Cerebellar nuclear complex (tissue), 1 donor: ENCODE results near the gene SS18L1.

ENCODE experiments used
- DNase-seq, 2 experiments: peaks; one replicate each; lab custom pipeline; 2025; lab: John Stamatoyannopoulos, UW

SS18L1 gene

DNA sequence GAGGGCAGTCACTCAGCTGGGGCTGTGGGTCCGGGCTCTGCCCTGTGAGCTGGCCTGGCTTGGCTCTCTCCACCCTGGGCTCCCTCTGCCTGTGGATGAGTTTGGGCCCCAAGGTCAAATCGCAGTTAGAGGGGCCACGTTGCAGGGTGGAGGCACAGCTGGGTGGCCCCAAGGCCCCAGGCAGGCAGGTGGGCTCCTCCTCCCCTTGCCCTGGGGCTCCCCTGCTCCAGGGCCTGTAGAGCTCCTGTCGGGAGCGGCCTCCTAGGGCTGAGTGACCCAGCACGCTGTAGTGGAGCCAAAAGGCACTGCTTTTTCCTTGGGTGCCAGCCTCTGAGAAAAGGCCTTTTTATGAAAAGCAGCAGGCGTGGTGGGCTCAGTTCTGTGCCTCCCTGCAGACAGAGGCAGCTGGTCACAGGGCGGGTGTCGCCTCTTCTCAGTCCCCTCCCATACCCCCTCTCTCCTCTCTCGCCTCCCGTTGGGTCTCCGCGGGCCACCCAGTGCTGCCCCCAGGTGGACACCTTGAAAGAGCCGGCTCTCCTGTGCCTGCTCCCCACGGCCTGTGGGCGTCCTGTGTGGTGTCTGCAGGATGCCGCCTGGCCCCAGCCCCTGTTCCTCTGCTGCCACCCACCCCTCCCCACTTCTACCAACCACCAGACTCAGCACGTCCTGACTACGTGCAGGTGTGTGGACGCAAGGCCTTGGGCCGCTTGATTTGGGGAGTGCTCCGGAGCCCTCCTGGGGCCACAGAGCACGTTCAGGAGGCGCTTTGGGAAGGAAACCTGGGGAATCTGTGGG lies 13.2 kb downstream of the SS18L1 start:
- no peak for DNase-seq

DNA sequence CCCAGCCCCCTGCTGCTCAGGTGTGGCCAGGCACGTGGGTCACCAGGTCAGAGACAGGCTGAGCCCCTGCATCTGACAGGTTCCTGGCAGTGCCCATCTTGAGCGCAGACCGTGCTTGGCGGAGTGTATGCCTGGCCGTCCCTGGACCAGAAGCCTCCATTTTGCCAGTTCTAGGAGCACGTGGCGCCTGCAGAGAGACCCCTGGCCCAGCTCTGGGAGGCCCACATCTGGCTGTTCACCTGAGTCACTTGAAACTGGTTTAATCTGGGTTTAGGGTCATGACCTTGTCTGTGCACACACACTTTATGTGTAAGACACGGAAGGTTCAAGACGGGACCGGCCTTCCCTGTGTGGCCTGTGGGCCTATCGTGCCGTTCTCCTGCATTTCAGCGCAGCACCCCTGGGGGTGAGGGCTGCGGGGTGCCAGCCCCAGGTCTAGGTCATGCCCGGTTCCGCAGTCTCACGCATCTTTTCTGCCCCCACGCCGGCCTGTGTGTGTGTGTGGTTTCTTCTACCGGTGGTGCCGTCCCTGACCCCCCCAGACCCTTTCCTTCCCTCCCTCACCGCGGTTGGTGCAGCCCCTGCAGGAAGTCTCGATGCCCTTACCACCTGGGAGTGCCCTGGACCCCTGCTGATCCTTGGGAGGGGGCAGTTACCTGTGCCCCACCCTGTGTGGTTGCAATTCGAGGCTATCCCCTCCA lies 14.0 kb downstream of the SS18L1 start:
- no peak for DNase-seq

- no peak for DNase-seq
Observed at GRCh38 chr20:62158088-62158400, 14.5 kb downstream of the SS18L1 start.

GRCh38 chr20:62158541-62158940 lies 15.0 kb downstream of the SS18L1 start:
- no peak for DNase-seq

- no peak for DNase-seq
Observed at GRCh38 chr20:62159052-62159451, 15.5 kb downstream of the SS18L1 start.

DNA sequence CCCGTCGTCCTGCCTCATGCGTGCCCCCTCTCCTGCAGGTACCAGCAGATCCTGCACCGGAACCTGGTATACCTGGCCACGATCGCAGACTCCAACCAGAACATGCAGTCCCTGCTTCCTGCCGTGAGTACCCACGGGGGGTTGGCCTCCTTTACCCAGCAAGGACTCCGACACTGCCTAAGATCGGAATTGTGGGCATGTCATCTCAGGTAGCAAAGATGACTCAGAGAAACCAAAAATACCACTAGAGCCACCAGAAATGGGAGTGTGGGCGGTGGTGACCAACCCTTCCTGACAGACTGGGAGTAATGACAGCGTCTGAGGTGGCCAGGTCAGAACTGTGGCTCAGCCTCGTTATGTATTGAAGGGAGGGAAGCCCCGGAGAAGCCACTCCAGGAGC lies 16.3 kb downstream of the SS18L1 start:
- no peak for DNase-seq

DNA sequence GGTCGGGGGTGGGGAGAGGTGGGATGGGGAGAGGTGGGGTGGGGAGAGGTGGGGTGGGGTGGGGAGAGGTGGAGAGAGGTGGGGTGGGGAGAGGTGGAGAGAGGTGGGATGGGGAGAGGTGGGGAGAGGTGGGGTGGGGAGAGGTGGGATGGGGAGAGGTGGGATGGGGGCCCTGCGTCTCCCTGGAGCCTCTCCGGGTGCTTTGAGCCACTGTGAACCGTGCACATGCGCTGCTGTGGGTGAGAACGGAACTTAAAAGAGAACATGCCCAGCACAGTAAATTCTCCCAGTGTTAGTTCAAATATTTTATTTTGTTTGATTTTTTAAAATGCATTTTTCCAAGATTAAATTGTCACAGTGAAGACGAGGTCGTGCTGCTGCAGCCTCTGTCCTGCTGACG lies 16.7 kb downstream of the SS18L1 start:
- no peak for DNase-seq

- DNase-seq = no peak
Observed at GRCh38 chr20:62160876-62161275, 17.3 kb downstream of the SS18L1 start.

DNA sequence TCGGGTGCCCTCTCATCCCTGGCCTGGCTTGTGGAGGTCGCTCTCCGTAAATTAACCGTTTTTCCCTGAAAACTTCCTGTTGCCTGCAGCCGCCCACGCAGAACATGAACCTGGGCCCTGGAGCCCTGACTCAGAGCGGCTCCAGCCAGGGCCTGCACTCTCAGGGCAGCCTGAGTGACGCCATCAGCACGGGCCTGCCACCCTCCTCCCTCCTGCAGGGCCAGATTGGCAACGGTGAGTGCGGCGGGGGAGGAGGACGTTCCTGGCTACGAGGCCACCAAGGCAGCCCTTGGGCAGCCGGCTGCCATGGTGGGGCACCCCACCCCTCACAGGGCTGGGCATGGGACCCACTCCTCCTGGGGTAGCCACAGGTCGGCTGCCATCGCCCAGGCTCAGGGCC lies 17.8 kb downstream of the SS18L1 start:
- DNase-seq = no peak

DNA sequence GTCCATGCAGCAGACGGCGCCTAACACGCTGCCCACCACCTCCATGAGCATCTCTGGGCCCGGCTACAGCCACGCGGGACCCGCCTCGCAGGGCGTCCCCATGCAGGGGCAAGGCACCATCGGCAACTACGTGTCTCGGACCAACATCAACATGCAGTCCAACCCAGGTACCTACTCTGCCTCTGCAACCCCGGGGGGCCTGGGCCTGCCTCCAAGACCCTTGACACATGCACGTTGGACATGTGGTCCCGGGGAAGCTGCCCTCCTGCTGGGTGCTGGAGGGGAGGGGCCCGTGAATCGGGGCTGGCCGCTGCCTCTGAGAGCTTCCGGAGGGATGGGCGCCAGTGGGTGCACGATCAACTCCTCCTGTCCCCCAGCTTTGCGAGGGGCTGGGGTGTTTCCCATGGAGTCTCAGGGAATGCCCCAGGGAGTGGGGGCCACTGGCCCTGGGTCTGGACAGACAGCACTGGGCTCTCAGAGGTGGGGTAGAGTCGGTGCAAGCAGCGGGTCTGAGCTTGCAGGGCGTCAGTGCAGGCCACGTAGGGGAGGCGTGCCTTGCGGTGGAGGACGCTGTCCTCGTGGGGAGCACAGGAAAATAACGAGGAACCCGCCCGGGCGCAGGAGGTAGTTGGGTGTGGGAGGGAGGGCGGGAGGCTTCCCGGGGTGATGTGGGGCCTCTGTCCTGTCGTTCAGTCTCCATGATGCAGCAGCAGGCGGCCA lies 19.4 kb downstream of the SS18L1 start:
- no peak for DNase-seq

DNA sequence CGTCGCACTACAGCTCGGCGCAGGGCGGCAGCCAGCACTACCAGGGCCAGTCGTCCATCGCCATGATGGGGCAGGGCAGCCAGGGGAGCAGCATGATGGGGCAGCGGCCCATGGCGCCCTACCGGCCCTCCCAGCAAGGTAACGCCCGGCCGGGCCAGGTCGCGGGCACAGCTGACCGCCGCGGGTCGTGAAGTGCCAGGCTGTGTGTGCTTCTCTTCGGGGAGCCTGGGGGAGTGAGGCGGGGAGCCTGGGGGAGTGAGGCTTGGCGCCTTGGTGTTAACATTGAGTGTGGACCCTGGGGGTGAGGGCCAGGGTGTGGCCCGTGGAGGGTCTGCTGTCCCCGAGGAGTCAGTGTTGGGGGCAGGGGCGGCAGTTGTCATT lies 19.9 kb downstream of the SS18L1 start:
- DNase-seq = no peak

- no peak for DNase-seq
Observed at GRCh38 chr20:62163986-62164762, 20.6 kb downstream of the SS18L1 start.

DNA sequence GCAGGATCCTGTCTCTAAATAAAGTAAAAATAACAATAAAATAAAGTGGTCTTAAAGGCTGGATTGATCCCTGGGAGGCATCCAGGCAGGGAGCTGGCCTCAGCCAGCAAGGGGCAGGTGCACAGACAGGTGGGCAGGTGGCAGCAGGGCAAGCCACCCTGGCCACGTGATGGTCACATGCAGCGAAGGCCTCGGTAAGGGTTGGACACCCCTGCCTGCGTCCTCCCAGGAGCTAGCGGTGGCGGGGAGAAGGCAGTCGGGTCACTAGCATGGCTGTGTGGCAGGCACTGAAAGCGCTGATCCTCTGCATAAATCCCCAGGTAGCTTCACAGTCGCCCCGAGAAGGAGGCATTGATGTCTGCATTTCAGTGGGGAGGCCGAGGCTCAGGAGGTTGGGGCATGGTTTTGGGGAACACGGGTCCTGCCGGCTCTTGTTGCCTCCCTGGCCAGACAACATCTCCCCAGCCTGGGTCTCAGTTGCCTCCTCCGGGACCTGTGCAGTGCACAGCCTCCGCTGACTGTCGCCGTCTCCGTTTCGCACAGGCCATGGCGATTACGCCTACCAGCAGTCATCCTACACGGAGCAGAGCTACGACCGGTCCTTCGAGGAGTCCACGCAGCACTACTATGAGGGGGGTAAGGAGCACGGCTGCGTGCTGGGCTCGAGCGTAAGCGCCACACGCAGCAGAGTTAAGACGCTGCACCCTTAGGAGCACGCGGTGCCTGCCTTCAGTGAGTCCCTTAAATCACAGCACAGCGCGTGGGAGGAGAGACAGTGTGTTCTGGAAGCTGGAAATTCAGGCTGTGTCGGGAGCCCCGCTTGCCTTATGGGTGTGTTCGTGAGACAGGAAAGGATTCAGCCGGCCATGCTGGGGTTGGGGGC lies 21.6 kb downstream of the SS18L1 start:
- no peak for DNase-seq

DNA sequence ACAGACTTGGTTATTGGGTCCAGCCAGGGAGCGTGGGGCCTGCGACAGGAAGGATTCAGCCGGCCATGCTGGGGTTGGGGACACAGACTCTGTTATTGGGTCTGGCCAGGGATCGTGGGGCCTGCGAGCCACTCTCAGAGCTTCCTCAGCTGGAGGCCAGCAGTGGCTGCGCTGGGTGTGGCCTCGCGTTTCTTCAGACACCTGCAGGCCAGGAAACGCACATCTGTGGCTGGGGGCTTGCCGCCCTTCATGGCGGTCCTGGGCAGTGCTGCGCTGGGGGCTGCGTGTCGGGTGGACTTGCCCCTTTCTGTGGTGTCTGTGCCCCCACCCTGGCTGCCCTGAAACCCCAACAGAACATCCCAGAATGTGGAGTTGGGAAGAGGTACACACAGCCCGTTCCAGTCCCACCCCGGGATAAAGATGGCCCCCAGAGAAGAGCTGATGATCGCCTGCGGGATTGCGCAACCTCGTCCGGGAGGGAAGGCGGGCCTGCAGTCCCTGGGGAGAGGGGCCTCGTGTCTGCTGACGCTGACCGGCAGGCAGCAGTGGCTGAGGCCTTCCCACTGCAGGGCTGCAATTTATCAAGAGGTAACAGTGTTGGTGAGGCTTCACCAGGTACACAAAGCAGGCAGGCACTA lies 22.3 kb downstream of the SS18L1 start:
- no peak for DNase-seq

DNA sequence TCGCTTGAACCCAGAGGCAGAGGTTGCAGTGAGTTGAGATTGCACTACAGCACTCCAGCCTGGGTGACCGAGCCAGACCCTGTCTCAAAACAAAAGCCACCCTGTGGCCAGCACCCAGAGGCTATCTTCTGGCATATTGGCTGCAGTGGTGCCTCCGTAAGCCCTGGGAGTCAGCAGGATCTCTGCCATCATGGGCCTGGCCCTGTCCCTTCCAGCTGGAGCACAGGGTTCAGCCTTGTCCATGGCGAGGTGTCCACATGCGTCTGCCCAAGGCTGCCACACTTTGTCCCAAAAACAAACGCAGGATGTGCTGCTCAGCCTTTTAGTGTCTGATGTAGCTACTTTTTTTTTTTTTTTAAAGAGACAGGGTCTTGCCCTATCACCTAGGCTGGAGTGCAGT lies 23.9 kb downstream of the SS18L1 start:
- no peak for DNase-seq

- no peak for DNase-seq
Observed at GRCh38 chr20:62168061-62168460, 24.5 kb downstream of the SS18L1 start.

DNA sequence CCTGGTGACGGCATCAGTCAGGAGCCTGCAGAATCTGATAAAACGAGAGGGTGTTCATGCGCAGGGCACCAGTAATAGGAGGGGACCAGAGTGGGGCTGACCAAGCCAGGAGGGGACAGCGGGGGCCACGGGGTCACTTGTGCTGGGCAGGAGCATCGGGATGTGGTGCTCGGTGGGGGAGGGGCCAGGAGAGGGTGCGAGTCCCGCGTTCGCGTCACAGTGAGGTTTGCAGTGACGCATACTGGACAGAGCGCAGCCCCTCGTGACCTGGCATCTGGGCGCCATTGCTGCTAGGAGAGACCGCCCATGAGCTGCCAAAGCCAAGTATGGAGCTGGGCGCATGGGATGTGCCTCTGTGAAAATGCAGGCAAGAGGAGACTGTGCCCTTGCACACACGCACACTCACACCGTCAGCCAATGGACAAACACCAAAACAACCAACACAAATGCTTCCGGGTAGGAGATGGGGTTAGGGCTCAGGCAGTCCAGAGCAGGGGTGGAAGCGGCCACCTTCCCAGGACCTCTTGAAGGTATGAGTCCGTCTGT lies 25.4 kb downstream of the SS18L1 start:
- no peak for DNase-seq

GRCh38 chr20:62170536-62170935 lies 27.0 kb downstream of the SS18L1 start:
- DNase-seq = no peak

- DNase-seq = no peak
Observed at GRCh38 chr20:62171245-62171644, 27.7 kb downstream of the SS18L1 start.

- no peak for DNase-seq
Observed at GRCh38 chr20:62172666-62173065, 29.1 kb downstream of the SS18L1 start.
